ENCODE data around the gene ABCC1.
"Not testable (repeated sequence)": the region's sequence is repeated elsewhere in the genome, so short reads cannot be mapped to it uniquely, and the experiment has no call there.

ABCC1 gene

DNA sequence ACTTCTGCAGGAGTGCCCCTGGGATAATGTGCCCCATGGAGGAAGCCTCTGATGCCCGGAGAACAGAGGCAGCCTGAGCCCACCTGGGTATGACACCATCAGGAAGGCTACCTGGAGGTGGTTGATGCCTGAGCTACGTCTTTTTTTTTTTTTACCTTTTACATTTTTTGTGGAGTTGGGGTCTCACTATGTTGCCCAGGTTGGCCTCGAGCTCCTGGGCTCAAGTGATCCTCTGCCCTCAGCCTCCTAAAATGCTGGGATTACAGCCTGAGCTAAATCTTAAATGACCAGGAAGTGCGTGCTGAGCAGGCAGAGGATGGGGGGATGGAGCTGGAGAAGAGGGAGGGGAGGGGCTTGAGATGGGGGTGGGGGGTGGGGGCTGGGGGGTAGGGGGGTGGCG, 241.1 kb downstream of the ABCC1 start:
- FAIRE-seq (no peak), DNase-seq (ENCODE audit: insufficient read length, low spot score) (no peak)
- TF ChIP-seq, protein P1, sequence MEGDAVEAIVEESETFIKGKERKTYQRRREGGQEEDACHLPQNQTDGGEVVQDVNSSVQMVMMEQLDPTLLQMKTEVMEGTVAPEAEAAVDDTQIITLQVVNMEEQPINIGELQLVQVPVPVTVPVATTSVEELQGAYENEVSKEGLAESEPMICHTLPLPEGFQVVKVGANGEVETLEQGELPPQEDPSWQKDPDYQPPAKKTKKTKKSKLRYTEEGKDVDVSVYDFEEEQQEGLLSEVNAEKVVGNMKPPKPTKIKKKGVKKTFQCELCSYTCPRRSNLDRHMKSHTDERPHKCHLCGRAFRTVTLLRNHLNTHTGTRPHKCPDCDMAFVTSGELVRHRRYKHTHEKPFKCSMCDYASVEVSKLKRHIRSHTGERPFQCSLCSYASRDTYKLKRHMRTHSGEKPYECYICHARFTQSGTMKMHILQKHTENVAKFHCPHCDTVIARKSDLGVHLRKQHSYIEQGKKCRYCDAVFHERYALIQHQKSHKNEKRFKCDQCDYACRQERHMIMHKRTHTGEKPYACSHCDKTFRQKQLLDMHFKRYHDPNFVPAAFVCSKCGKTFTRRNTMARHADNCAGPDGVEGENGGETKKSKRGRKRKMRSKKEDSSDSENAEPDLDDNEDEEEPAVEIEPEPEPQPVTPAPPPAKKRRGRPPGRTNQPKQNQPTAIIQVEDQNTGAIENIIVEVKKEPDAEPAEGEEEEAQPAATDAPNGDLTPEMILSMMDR (IDR thresholded peaks at IDR 0.05; ENCODE audit: insufficient read depth, missing control alignments): no peak

DNA sequence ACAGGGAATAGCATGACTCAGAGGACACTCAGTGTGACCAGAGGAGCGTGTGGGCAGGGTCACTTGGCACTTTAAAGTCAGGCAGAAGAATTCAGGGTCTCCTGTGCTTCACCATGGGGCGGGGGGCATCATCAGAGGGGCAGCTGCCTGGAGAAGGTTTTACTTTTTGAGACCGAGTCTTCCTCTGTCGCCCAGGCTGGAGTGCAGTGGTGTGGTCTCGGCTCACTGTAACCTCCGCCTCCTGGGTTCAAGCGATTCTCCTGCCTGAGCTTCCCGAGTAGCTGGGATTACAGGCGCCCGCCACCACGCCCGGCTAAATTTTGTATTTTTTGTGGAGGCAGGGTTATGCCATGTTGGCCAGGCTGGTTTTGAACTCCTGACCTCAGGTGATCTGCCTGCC, 241.6 kb downstream of the ABCC1 start:
- not testable (repeated sequence) for DNase-seq (ENCODE audit: insufficient read length, low spot score); FAIRE-seq

DNA sequence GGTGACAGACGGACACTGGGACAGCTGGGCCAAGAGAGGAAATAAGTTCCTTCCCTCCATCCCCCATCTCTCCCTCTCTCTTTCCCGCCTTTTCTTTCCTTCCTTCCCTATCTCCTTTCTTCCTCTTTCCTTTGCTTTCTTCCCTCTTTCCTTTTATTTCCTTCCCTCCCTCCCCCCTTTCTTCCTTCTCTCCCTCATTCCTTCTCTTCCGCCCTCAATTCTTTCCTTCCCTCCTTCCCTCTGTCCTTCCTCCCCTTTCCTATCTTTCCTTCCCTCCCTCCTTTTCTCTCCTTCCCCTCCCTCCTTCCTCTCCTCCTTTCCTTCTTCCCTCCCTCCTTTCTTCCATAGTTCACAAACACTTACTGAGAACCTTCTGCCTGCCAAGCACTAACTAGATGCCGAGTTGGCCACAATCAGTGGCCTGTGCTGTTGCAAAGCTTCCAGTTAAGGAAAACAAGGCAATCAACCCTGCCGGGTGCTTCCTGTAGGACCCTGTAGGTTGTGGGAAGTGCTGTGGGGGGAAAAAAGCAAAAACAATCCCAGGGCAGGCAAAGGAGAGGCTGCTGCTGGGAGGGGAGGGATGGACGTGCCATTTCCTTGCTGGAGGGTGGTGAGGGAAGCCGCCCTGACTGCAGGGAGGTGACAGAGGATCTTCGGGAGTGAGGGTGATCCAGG, 242.2 kb downstream of the ABCC1 start:
- FAIRE-seq: no peak
- TF ChIP-seq, protein P1 (IDR thresholded peaks at IDR 0.05; ENCODE audit: insufficient read depth, missing control alignments): no peak

More for the DNA sequence above, 242.2 kb downstream of the ABCC1 start:
- no peak for DNase-seq (ENCODE audit: insufficient read length, low spot score)
